ENCODE data around the gene ZNF160.
A peak's percentile ranks its signal among the peaks of the same experiment; 100 is the strongest.
"Not testable (repeated sequence)": the region's sequence is repeated elsewhere in the genome, so short reads cannot be mapped to it uniquely, and the experiment has no call there.

ZNF160 gene

DNA sequence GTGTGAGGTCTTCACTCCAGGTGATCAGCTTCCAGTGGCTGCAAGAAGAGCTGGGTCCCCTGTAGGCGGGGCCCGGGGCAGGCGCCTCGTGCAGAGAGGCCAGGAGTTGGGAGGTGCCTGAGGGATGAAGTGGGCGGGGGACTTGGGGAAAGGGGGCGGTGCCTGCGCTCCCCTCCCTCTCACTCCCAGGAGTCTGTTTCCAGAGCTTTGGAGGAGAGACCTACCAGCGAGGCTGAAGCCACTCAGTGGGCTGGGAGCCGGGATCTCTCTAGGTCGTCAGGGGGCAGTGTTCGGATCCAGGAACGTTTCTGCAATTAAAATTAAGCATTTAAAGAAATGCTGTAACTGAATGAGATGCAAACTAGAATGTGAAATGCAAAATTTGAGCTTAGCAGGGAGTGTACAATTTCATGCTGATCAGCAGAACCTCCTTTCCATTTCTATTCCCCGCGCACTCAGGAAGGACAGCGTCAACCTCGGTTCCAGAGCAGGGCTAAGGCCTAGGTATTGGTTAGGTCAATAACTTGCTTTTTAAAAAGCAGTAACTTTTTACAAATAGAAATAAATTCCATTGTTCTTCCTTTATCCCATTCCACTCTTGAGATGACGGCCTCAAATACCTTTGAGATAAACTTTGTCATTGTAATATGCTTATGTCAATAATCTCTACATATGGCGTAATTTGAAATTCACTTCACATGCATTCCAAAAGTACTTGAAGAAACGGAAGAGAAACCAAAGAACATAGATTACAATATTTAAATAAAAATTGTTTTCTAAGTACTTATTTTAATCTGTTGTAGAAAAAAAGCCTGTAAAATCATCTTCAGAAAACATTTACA is 11.6 kb downstream of the ZNF160 start:
- DNase-seq (ENCODE audit: low read depth) = no peak

GRCh38 chr19:53088091-53088490 is 15.1 kb downstream of the ZNF160 start:
- DNase-seq (ENCODE audit: low read depth) = no peak

GRCh38 chr19:53086949-53087348 is 16.3 kb downstream of the ZNF160 start:
- DNase-seq (ENCODE audit: low read depth) = no peak

DNA sequence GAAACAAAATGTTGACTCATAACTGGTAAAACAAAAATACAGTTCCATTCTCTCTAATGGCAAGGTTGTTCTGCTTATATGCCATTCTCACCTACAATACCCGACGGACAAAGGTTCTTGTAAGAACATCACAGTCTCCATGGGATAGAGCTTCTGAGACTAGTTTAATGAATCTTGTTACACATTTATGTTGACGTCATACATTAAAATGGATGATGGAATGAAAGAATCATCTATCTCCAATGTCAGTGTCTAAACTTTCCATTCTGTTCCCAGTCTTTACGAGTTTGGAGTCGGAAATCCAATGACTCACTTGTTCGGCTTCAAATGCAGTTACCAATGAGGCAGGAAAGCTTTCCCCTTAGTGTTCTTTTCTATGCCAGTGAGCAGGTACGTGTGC is 17.7 kb downstream of the ZNF160 start:
- no peak for DNase-seq (ENCODE audit: low read depth)

DNA sequence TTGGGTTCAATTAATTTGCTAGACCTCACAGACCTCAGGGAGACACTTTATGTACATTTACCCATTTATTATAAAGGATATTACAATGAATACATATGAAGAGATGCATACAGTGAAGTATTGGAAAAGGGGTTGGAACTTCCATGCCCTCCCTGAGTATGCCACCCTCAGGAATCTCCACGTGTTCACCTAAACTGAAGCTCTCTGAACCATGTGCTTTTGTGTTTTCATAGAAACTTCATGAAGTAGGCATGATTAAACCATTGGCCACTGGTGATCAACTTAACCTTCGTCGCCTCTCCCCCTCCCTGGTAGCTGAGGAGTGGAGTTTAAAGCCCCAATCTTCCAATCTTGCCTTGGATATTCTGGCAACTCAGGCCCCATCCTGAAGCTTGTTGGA is 20.3 kb downstream of the ZNF160 start:
- DNase-seq (ENCODE audit: low read depth) = no peak

- DNase-seq (ENCODE audit: low read depth) = no peak
These were observed 23.8 kb downstream of the ZNF160 start for GRCh38 chr19:53079313-53079924.

DNA sequence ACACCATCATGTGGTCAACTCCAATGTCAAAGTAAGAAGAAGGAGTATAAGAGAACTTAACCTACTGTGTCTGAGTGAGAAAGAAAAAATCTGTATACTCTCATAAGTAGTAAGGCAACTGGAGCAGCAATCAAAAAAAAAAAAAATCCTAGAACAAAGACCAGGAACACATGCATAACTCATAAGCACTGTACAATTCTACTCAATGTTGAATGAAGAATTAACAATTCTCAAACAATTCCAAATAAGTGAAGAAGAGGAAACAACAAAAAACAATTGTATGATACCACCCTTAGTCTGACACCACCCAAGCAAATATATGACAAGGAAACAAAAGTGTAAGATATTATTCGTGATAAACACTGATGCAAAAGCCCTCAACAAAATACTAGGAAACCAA is 24.6 kb downstream of the ZNF160 start:
- no peak for DNase-seq (ENCODE audit: low read depth)

- peak; percentile 23 for DNase-seq (ENCODE audit: low read depth)
These were observed 26.2 kb downstream of the ZNF160 start for GRCh38 chr19:53076984-53077383.

DNA sequence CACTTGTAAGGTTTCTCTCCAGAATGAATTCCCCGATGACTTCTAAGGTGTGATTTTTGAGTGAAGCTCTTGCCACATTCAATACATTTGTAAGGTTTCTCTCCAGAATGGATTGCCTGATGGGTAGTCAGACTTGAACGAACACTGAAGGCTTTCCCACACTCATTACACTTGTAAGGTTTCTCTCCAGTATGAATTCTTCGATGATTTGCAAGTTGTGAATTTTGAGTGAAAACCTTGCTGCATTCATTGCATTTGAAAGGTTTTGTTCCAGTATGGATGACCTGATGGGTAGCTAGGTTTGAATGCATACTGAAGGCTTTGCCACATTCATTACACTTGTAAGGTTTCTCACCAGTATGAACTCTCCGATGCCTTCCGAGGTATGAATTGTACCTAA is 34.4 kb downstream of the ZNF160 start:
- no peak for DNase-seq (ENCODE audit: low read depth)

- no peak for DNase-seq (ENCODE audit: low read depth)
These were observed 35.0 kb downstream of the ZNF160 start for GRCh38 chr19:53068199-53068598.

DNA sequence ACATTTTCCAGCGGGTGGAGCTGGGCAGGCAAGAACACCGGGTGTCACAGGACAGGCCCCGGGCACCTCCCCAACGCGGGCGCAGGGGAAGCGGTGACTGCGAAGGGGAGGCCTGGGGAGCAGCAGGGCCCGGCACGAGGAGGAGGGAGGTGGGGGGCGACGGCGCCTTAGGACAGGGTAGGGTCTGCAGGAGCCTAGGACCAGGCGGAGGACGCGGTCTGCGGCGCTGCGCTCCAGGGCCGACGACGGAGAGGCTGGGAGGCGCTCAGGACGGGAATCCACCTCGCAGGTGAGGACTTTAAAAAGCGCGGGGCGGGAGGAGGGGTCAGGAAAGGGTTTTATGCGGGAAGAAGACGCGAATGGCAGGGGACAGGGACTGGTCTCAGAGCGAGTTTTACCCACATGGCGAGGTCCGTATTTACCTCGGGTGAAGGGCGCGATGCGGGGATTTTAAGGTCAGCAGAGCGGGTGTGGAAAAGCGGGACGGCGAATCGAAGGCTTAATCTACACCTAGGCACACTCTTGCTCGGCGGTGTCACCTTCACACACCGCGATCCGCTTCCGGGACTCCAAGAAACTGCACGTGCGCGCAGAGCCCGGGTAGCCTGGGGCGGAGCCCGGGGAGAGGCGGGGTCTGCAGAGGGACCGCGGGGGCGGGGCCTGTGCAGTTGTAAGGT is 45.2 kb downstream of the ZNF160 start:
- no peak for DNase-seq (ENCODE audit: low read depth)

GRCh38 chr19:53055117-53055516 is 48.1 kb downstream of the ZNF160 start:
- no peak for DNase-seq (ENCODE audit: low read depth)

- no peak for DNase-seq (ENCODE audit: low read depth)
These were observed 55.8 kb downstream of the ZNF160 start for GRCh38 chr19:53047379-53047778.

GRCh38 chr19:53045536-53045935 is 57.7 kb downstream of the ZNF160 start:
- no peak for DNase-seq (ENCODE audit: low read depth)

- no peak for DNase-seq (ENCODE audit: low read depth)
These were observed 61.9 kb downstream of the ZNF160 start for GRCh38 chr19:53041366-53041765.

GRCh38 chr19:53037101-53038097 is 65.8 kb downstream of the ZNF160 start:
- DNase-seq (ENCODE audit: low read depth) = peak; percentile 72

DNA sequence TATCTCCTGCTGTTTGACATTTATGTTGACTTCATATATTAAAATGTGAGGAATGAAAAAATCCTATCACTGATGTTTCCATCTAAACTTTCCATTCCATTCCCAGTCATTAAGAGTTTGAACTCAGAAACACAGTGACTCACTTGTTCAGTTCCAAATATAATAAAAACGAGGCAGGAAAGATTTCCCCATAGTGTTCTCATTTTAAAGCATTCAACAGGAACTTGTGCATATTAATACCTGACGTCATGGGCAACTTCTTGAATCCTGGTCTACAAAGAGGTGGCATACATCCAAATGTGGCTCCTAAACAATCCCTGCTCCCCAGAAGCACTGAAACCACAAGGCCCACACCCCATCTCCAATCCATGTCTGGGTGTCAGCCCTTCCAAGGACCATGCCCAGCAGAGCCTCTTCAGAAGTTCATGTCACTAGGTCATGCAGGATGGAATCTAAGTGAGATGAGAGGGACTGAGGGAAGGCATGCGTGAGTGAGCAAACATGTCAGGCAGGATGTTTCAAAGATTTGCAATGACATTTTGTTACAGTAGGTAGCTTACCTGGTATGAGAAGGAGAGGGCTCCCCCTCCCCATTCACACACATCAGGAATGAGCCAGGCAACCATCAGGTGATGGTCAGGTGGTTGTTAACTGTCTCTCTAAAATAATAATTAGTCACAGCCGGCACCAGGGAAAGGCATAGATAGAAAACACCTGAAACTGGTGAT is 68.1 kb downstream of the ZNF160 start:
- peak; percentile 9 for DNase-seq (ENCODE audit: low read depth)

GRCh38 chr19:53034054-53034453 is 69.2 kb downstream of the ZNF160 start:
- DNase-seq (ENCODE audit: low read depth) = no peak

DNA sequence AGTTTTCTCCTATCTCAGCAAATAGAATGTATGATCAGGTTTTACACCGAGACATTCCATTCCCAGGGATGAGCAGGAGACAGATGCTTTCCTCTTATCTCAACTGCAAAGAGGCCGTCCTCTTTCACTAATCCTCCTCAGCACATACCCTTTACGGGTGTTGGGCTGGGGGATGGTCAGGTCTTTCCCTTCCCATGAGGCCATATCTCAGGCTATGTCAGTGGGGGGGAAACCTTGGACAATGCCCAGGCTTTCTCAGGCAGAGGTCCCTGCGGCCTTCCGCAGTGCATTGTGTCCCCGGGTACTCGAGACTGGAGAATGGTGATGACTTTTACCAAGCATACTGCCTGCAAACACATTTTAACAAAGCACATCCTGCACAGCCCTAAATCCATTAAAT is 74.9 kb downstream of the ZNF160 start:
- DNase-seq (ENCODE audit: low read depth) = not testable (repeated sequence)

DNA sequence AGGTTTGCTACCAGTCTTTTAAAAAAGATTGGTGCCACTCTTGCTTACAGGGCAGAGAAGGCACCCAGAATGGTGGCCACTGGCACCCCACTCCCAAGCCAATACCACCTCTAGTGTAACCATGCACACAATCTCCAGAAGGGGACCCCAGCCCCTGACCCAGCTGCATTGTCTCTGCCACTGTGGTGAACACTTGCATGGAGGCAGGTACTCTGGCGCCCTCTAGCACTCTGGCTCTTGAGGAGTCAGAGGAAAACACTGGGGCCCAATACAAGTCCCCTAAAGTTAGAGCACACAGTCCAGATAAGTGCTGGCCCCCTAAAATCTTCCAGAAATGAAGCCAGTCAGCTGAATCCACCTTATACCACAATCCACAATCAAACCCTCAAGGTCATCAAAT is 83.5 kb downstream of the ZNF160 start:
- DNase-seq (ENCODE audit: low read depth) = no peak
